Stomach (tissue), 9 donors: ENCODE measurements around the gene AJUBA. TPM values are rescaled to one million over a fixed set of nuclear protein-coding genes. Genes with fewer than 3 reads are reported as not detected.

ENCODE experiments used
- DNase-seq, 2 donors: peaks; one replicate each; pipeline versions ENCODE4 v3.0.0 to v3.0.0-alpha.2; 2013 to 2019
- H3K27ac ChIP-seq, 5 donors: fragments of 200-600 bp in 4 of 5; sonication (generic) in 4 of 5; one replicate each; pipeline ENCODE4 v1.5.1; 2013 to 2019; ENCODE audit warnings: mild to moderate bottlenecking in 1 of 5, moderate library complexity in 1 of 5
- H3K27me3 ChIP-seq, 3 donors: fragments of 200-600 bp; sonication (generic); one replicate each; pipeline ENCODE4 v1.5.1; 2017 to 2019; ENCODE audit warnings: mixed run types in 1 of 3
- H3K36me3 ChIP-seq, 4 donors: fragments of 200-600 bp; sonication (generic); 1 replicate in 3 of 4; 2 replicates in 1 of 4; pipeline ENCODE4 v1.5.1; 2016 to 2019
- H3K4me1 ChIP-seq, 4 donors: fragments of 200-600 bp; sonication (generic); one replicate each; pipeline ENCODE4 v1.5.1; 2016 to 2019
- H3K4me3 ChIP-seq, 4 donors: fragments of 200-600 bp; sonication (generic) in 3 of 4; one replicate each; pipeline ENCODE4 v1.5.1; 2016 to 2019; ENCODE audit warnings: mild to moderate bottlenecking in 1 of 4
- H3K9me3 ChIP-seq, 4 donors: fragments of 200-600 bp; sonication (generic); one replicate each; pipeline ENCODE4 v1.5.1; 2016 to 2019
- EP300 ChIP-seq: sonication (generic); formaldehyde crosslinking; IDR thresholded peaks from one replicate; pipeline ENCODE4 v1.6.1; 2017; ENCODE audit warnings: antibody characterized with exemption
- POLR2A ChIP-seq, 4 donors: fragments of 450-650 bp; IDR thresholded peaks; one replicate each; pipeline ENCODE4 v1.6.1; 2016; ENCODE audit warnings: antibody characterized with exemption in 4 of 4, control low read depth in 2 of 4, mild to moderate bottlenecking in 1 of 4, moderate library complexity in 1 of 4
- POLR2AphosphoS5 ChIP-seq, 3 donors: sonication (generic); formaldehyde crosslinking; IDR thresholded peaks; one replicate each; pipeline ENCODE4 v1.6.1; 2016; ENCODE audit warnings: antibody characterized with exemption in 3 of 3
- WGBS, 5 donors: extraction: QIAGEN DNeasy Blood & Tissue Kit in 3 of 5; methylation state at CpG; one replicate each; pipeline versions ENCODE4 v1.1.5 to v1.1.7; 2013 to 2018; 5-methylcytosine and 5-hydroxymethylcytosine counted together
- intact Hi-C: fragments of 100-400 bp; cut with DNase I; formaldehyde crosslinking; loops from one replicate; pipeline ENCODE4 v1.15.1; 2023; ENCODE audit warnings: low total_unique reads
- polyA plus RNA-seq, 3 donors: library from polyadenylated mRNA; stranded (reverse); fragments of 200-250 nt; gene quantifications; one replicate each; pipeline ENCODE4 v1.2.3, GENCODE V29; 2013
- total RNA-seq, 5 donors: library from RNA; depleted of rRNA; stranded (reverse); fragments of >200 nt; gene quantifications; one replicate each; pipeline versions ENCODE4 v1.1.0 to v1.2.3, GENCODE V29; 2014 to 2016
- TF ChIP-seq, protein P1 (sequence below), 7 experiments: fragments of 450-650 bp in 4 of 7; fragments of 200-600 bp in 3 of 7; sonication (generic) in 3 of 7; IDR thresholded peaks; one replicate each; pipeline ENCODE4 v1.5.1; 2016 to 2019; ENCODE audit warnings: antibody characterized with exemption in 7 of 7, control low read depth in 2 of 7, mild to moderate bottlenecking in 1 of 7
- donor health status: healthy with polysubstance abuse.
- donor health status: Bipolar disorder and iron deficiency.
- donor health status: healthy.

Gene AJUBA
- total and polyA plus RNA-seq, 8 donors = 1.5 to 13.3 (median 6.9) TPM; not detected in 1

GRCh38 chr14:22985894-22986507 is 3.6 kb upstream of the AJUBA start:
- Histone ChIP-seq H3K36me3 (peaks cover 0 to 28% (median 15%) of the 10 kb centered on the region in 4 donors), H3K27ac (no peak overlapping the region), H3K9me3 (no peaks in the 10 kb centered on the region), H3K4me1 (peaks cover 0 to 28% (median 24%) of the 10 kb centered on the region in 4 donors), H3K27me3 (peaks cover 0 to 16% (median 10%) of the 10 kb centered on the region in 3 donors), H3K4me3 (no peak overlapping the region)
- intact Hi-C loops = loop anchor here (2.0 kb wide), 1 partner anchor 73 kb away; no protein-coding TSS in a partner anchor
- no peak for DNase-seq
- no peak for TF ChIP-seq EP300
- WGBS, 5 donors = 48 to 57% (median 55%) methylated on average over 2 of the region's 2 CpGs

- peaks cover 0 to 28% (median 13%) of the 10 kb centered on the region in 4 donors for H3K36me3 ChIP-seq
- H3K4me3 ChIP-seq = no peak overlapping the region
- H3K9me3 ChIP-seq = no peaks in the 10 kb centered on the region
- WGBS, 5 donors = 88 to 97% (median 93%) methylated on average over 6 of the region's 6 CpGs
- TF ChIP-seq POLR2AphosphoS5 (IDR thresholded peaks at IDR 0.05) (no peak), POLR2A (IDR thresholded peaks at IDR 0.05) (no peak), EP300 (no peak)
- TF ChIP-seq, protein P1, sequence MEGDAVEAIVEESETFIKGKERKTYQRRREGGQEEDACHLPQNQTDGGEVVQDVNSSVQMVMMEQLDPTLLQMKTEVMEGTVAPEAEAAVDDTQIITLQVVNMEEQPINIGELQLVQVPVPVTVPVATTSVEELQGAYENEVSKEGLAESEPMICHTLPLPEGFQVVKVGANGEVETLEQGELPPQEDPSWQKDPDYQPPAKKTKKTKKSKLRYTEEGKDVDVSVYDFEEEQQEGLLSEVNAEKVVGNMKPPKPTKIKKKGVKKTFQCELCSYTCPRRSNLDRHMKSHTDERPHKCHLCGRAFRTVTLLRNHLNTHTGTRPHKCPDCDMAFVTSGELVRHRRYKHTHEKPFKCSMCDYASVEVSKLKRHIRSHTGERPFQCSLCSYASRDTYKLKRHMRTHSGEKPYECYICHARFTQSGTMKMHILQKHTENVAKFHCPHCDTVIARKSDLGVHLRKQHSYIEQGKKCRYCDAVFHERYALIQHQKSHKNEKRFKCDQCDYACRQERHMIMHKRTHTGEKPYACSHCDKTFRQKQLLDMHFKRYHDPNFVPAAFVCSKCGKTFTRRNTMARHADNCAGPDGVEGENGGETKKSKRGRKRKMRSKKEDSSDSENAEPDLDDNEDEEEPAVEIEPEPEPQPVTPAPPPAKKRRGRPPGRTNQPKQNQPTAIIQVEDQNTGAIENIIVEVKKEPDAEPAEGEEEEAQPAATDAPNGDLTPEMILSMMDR (IDR thresholded peaks at IDR 0.05) = no peak
- H3K27me3 ChIP-seq = peaks cover 0 to 25% (median 14%) of the 10 kb centered on the region in 3 donors
- DNase-seq = no peak
- no peak overlapping the region for H3K27ac ChIP-seq
- peaks cover 6 to 36% (median 33%) of the 10 kb centered on the region in 4 donors for H3K4me1 ChIP-seq
- intact Hi-C loops = no loop called here
Measured at GRCh38 chr14:22984959-22985658, 2.8 kb upstream of the AJUBA start.

DNA sequence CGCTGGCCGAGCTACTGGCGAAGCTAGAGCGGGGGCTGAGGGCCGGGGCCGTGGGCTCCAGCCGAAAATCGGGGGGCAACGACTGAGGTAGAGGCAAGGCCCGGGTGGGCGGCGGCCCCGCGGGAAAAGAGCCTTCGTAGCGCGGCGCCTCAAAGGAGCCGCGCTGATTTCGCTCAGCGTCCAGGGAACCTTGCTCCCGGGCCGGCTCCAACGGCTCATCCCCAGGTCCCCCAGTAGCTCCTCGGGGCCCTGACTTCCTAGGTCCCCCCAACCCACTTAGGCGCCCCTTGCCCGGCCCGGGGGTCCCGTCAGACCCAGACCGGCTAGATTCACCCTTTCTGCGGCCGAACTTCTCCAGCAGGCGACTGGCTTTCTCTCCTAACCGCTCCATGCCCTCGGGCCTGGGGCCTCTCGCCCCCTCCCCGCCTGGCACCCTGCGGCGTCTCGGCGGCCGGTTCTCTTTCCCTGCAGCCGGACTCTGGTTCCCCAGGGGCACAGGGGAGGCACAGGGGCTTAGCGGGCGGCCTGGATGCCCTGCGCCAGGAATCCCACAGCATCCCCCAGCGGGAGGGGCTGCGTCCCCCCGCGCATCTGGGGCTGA is 375 bp downstream of the AJUBA start:
- TF ChIP-seq POLR2AphosphoS5 (IDR thresholded peaks at IDR 0.05) = no peak
- no peak for TF ChIP-seq POLR2A (IDR thresholded peaks at IDR 0.05)
- TF ChIP-seq EP300 = no peak
- TF ChIP-seq, protein P1 (IDR thresholded peaks at IDR 0.05) = no peak
- peaks cover 35 to 66% (median 64%) of the 10 kb centered on the region in 4 donors for H3K4me1 ChIP-seq
- H3K27me3 ChIP-seq = peaks cover 0 to 25% (median 14%) of the 10 kb centered on the region in 3 donors
- no peaks in the 10 kb centered on the region for H3K36me3 ChIP-seq
- H3K9me3 ChIP-seq = no peaks in the 10 kb centered on the region
- peak in 1 of 2 donors; percentile 66 for DNase-seq
- peak overlapping the region; percentile 70 to 78 (median 72) for H3K4me3 ChIP-seq
- intact Hi-C loops = no loop called here
- H3K27ac ChIP-seq = peak overlapping the region; percentile 76 to 88 (median 78)
- 0 to 5% (median 1%) methylated on average over 41 to 51 of the region's 51 CpGs for WGBS, 5 donors

DNA sequence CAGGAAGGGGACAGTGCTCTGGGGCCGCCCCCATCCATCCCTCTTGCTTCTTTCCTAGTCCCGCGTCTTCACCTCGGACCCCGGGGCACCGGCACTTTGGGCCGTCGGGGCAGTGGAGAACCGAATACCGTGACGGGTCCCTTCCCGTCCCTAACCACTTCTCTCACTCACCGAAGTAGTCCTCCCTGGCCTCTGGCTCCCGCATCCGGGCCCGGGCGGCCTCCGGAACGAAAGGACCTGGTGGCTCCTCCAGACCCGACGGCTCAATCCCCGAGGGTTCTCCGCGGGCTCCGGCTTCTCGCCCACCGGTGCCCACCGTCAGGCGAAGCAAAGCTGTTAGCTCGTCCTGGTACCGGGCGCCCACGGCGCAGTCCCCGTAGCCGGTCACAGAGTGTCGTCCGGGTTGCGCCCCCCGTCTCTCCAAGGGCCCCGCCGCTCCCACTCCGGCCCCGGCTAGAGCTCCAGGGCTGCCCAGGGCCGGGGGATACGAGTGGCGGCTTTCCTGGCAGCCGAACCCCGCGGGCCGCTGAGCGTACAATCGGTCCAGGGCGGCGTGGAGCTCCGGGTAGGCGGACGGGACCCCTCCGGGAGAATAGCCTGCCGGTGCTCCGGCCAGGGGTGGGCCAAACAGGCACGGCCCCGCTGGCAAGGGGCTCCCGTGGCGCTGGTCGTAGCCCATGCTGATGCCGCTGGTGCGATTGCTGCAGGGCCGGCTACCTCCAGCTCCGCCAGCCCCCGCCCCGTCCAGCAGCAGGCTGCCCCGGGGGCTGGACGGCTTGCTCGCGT is 1.1 kb downstream of the AJUBA start:
- peak in 1 of 2 donors; percentile 44 for DNase-seq
- no peaks in the 10 kb centered on the region for H3K9me3 ChIP-seq
- H3K27me3 ChIP-seq = peaks cover 0 to 25% (median 14%) of the 10 kb centered on the region in 3 donors
- WGBS, 5 donors = 2 to 7% (median 4%) methylated on average over 34 to 76 of the region's 76 CpGs
- TF ChIP-seq EP300 = no peak
- no peak for TF ChIP-seq POLR2AphosphoS5 (IDR thresholded peaks at IDR 0.05)
- no peak for TF ChIP-seq POLR2A (IDR thresholded peaks at IDR 0.05)
- TF ChIP-seq, protein P1 (IDR thresholded peaks at IDR 0.05) = no peak
- H3K27ac ChIP-seq = peak overlapping the region; percentile 1 to 88 (median 78)
- intact Hi-C loops = no loop called here
- peaks cover 42 to 73% (median 70%) of the 10 kb centered on the region in 4 donors for H3K4me1 ChIP-seq
- no peaks in the 10 kb centered on the region for H3K36me3 ChIP-seq
- H3K4me3 ChIP-seq = peak overlapping the region; percentile 70 to 78 (median 72)
